Thymus (tissue), 11 donors: ENCODE data around the gene CRNKL1. TPM values are rescaled to one million over a fixed set of nuclear protein-coding genes. Genes with fewer than 3 reads are reported as not detected.

Source experiments
- DNase-seq, 9 donors: peaks; one replicate each; pipeline ENCODE4 v3.0.0-alpha.2; 2013; ENCODE audit warnings: low spot score in 9 of 9, low read depth in 6 of 9, missing footprints in 1 of 9
- H3K27ac ChIP-seq, 2 donors: one replicate each; pipeline ENCODE4 v1.5.1; 2013; ENCODE audit warnings: control low read depth in 1 of 2, low read depth in 1 of 2, low read length in 1 of 2, mild to moderate bottlenecking in 1 of 2, moderate library complexity in 1 of 2
- H3K27me3 ChIP-seq, 2 donors: one replicate each; pipeline ENCODE4 v1.5.1; 2013; ENCODE audit warnings: low read length in 1 of 2; ENCODE audit not compliant: control insufficient read depth in 2 of 2, insufficient read depth in 1 of 2
- H3K36me3 ChIP-seq, 2 donors: one replicate each; pipeline ENCODE4 v1.5.1; 2013; ENCODE audit warnings: low read length in 1 of 2, mild to moderate bottlenecking in 1 of 2, moderate library complexity in 1 of 2; ENCODE audit not compliant: control insufficient read depth in 2 of 2, insufficient read depth in 2 of 2
- H3K4me1 ChIP-seq, 2 donors: one replicate each; pipeline ENCODE4 v1.5.1; 2013; ENCODE audit warnings: low read length in 2 of 2; ENCODE audit not compliant: control insufficient read depth in 2 of 2, insufficient read depth in 2 of 2
- H3K4me3 ChIP-seq, 2 donors: one replicate each; pipeline ENCODE4 v1.5.1; 2013; ENCODE audit warnings: low read length in 2 of 2, control low read depth in 1 of 2, mild to moderate bottlenecking in 1 of 2
- H3K9me3 ChIP-seq, 2 donors: one replicate each; pipeline ENCODE4 v1.5.1; 2013; ENCODE audit warnings: low read length in 1 of 2, mild to moderate bottlenecking in 1 of 2; ENCODE audit not compliant: control insufficient read depth in 2 of 2, insufficient read depth in 1 of 2
- whole genome bisulfite sequencing: extraction: QIAGEN DNeasy Blood & Tissue Kit; methylation state at CpG from one replicate; pipeline ENCODE4 v1.1.7; 2013; 5-methylcytosine and 5-hydroxymethylcytosine counted together
- polyA plus RNA-seq: library from polyadenylated mRNA; stranded (reverse); fragments of 200-250 nt; gene quantifications from one replicate; pipeline ENCODE4 v1.2.3, GENCODE V29; 2013
- total RNA-seq: library from RNA; stranded (reverse); fragments of 120-200 nt; gene quantifications from one replicate; pipeline ENCODE4 v1.2.4, GENCODE V29; 2013
- donor health status: healthy.

The CRNKL1 gene
- total and polyA plus RNA-seq, 2 donors: 27.7 to 30.4 TPM

GRCh38 chr20:19993958-19994669, 58.2 kb downstream of the CRNKL1 start:
- Histone ChIP-seq H3K4me3 (no peak overlapping the region), H3K4me1 (peaks cover 0 to 9% of the 10 kb centered on the region in 2 donors), H3K27ac (peak overlapping the region in 1 of 2 donors; percentile 36), H3K36me3 (no peaks in the 10 kb centered on the region), H3K9me3 (no peaks in the 10 kb centered on the region), H3K27me3 (no peaks in the 10 kb centered on the region)
- no peak for DNase-seq
- WGBS: 90% methylated on average over 12 of the region's 12 CpGs

- no peak overlapping the region for H3K4me3 ChIP-seq
- no peaks in the 10 kb centered on the region for H3K27me3 ChIP-seq
- 88% methylated on average over 14 of the region's 14 CpGs for WGBS
- H3K36me3 ChIP-seq: no peaks in the 10 kb centered on the region
- peak overlapping the region; percentile 32 to 44 for H3K27ac ChIP-seq
- H3K9me3 ChIP-seq: no peaks in the 10 kb centered on the region
- H3K4me1 ChIP-seq: peaks cover 0 to 9% of the 10 kb centered on the region in 2 donors
- no peak for DNase-seq
These were observed 59.0 kb downstream of the CRNKL1 start for GRCh38 chr20:19992996-19993908.

DNA sequence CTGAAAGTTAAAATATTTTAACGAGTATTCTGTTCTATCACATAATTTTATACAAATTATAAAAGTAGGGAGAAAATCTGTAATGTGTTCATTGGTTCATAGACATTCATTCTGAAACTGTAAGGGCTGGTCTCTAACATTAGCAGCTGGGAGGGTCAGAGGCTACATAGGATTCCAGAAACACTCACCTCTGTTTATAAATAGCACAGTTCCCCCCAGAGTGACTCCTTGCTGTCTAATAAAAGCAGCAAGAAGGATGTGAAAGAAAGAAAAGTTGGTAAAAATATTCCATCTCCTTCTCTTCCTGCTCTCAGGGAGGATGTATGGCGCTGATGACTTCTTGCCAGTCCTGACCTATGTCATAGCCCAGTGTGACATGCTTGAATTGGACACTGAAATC, 60.4 kb downstream of the CRNKL1 start:
- Histone ChIP-seq H3K4me1 (peaks cover 0 to 9% of the 10 kb centered on the region in 2 donors), H3K27ac (no peak overlapping the region), H3K36me3 (no peaks in the 10 kb centered on the region), H3K9me3 (no peaks in the 10 kb centered on the region), H3K4me3 (no peak overlapping the region), H3K27me3 (no peaks in the 10 kb centered on the region)
- 94% methylated on average over 2 of the region's 2 CpGs for WGBS
- no peak for DNase-seq

GRCh38 chr20:19991308-19991707, 61.0 kb downstream of the CRNKL1 start:
- Histone ChIP-seq H3K36me3 (no peaks in the 10 kb centered on the region), H3K4me3 (no peak overlapping the region), H3K27ac (no peak overlapping the region), H3K4me1 (peaks cover 0 to 9% of the 10 kb centered on the region in 2 donors), H3K27me3 (no peaks in the 10 kb centered on the region), H3K9me3 (no peaks in the 10 kb centered on the region)
- DNase-seq: no peak
- 91% methylated on average over 1 of the region's 1 CpG for WGBS

GRCh38 chr20:19990850-19991249, 61.4 kb downstream of the CRNKL1 start:
- Histone ChIP-seq H3K9me3 (no peaks in the 10 kb centered on the region), H3K36me3 (no peaks in the 10 kb centered on the region), H3K4me1 (peaks cover 0 to 9% of the 10 kb centered on the region in 2 donors), H3K27me3 (no peaks in the 10 kb centered on the region), H3K27ac (no peak overlapping the region), H3K4me3 (no peak overlapping the region)
- DNase-seq: no peak
- 95% methylated on average over 5 of the region's 5 CpGs for WGBS

- H3K27me3 ChIP-seq: no peaks in the 10 kb centered on the region
- DNase-seq: no peak
- H3K4me1 ChIP-seq: no peaks in the 10 kb centered on the region
- no peak overlapping the region for H3K4me3 ChIP-seq
- no peak overlapping the region for H3K27ac ChIP-seq
- no peaks in the 10 kb centered on the region for H3K9me3 ChIP-seq
- WGBS: 92% methylated on average over 4 of the region's 4 CpGs
- no peaks in the 10 kb centered on the region for H3K36me3 ChIP-seq
These were observed 65.2 kb downstream of the CRNKL1 start for GRCh38 chr20:19987046-19987445.

DNA sequence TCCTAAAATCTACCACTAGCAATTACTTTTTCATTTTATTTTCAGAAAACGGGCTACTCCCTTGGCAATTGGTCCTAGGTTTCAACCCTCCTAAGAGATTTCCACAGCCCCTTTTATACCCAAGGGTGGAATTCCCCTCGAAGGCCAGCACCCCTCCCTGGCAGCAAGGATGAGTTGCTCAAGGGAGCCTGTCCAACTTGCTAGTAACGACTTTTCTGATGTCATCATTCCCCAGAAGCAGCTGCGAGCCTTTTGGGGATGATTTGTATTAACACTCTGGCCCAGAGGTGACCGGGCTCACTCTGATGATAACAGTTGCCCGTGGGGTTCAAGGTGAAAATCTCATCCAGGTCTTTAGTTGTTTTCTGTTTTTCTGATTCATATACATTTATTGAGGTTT, 65.8 kb downstream of the CRNKL1 start:
- Histone ChIP-seq H3K4me3 (no peak overlapping the region), H3K27ac (no peak overlapping the region), H3K9me3 (no peaks in the 10 kb centered on the region), H3K36me3 (no peaks in the 10 kb centered on the region), H3K4me1 (no peaks in the 10 kb centered on the region), H3K27me3 (no peaks in the 10 kb centered on the region)
- 90% methylated on average over 6 of the region's 6 CpGs for WGBS
- DNase-seq: no peak
